OCI-M2 (cell line): ENCODE results near the gene CHID1.

ENCODE experiments used
- DNase-seq: peaks from one replicate; lab custom pipeline; 2025; ENCODE audit not compliant: unreplicated experiment; lab: John Stamatoyannopoulos, UW

The CHID1 gene

DNA sequence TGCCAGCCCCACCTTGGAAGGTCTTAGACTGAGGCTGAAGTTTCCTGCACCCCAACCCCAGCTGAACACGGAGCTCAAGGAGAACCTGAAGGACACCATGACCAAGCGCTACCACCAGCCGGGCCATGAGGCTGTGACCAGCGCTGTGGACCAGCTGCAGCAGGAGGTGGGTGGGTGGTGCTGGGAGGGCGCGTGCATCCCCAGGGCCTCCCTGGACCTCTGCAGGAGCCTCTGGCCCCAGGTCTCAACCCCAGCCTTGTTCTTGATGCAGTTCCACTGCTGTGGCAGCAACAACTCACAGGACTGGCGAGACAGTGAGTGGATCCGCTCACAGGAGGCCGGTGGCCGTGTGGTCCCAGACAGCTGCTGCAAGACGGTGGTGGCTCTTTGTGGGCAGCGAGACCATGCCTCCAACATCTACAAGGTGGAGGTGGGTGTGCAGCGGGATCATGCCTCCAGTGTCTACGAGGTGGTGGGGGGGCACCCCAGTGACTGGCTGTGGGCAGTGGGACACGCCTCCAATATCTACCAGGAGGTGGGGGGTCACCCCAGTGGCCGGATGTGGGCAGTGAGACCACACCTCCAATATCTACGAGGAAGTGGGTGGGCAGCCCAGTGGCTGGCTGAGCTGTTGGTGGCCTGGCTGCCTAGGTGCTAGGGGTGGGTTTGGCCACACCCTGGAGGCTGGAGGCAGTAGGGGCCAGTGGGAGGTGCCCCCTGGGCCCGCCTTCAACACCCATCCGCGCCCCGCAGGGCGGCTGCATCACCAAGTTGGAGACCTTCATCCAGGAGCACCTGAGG lies 73.2 kb downstream of the CHID1 start:
- no peak for DNase-seq

DNA sequence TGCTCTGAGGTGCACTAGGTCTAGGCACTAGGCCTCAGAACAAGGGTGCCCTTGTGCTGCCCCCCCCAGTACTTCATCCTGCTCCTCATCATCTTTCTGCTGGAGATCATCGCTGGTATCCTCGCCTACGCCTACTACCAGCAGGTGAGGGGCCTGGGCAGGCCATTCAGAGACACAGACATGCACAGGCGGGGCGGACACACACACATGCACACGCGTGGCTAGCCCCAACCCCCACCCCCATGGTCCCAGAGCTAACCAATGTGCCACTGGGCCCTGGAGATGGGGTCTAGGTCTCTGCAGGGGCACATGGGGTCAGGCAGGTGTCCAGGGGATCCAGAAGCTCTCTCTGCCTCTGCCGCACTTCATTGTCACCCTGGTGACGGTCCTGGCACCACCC lies 73.9 kb downstream of the CHID1 start:
- no peak for DNase-seq

DNA sequence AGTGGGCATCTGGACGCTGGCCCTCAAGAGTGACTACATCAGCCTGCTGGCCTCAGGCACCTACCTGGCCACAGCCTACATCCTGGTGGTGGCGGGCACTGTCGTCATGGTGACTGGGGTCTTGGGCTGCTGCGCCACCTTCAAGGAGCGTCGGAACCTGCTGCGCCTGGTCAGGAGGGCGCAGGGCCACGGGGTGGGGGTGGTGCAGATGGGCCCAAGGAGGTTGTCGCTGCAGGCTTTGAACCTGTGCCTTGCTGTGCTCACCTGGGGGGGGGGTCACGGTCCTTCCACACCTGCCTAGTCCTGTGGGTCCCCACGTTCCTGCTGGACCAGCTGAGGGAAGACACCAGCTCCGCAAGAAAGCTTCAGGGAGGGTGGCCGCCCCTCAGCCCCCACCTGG lies 74.3 kb downstream of the CHID1 start:
- DNase-seq = no peak

DNA sequence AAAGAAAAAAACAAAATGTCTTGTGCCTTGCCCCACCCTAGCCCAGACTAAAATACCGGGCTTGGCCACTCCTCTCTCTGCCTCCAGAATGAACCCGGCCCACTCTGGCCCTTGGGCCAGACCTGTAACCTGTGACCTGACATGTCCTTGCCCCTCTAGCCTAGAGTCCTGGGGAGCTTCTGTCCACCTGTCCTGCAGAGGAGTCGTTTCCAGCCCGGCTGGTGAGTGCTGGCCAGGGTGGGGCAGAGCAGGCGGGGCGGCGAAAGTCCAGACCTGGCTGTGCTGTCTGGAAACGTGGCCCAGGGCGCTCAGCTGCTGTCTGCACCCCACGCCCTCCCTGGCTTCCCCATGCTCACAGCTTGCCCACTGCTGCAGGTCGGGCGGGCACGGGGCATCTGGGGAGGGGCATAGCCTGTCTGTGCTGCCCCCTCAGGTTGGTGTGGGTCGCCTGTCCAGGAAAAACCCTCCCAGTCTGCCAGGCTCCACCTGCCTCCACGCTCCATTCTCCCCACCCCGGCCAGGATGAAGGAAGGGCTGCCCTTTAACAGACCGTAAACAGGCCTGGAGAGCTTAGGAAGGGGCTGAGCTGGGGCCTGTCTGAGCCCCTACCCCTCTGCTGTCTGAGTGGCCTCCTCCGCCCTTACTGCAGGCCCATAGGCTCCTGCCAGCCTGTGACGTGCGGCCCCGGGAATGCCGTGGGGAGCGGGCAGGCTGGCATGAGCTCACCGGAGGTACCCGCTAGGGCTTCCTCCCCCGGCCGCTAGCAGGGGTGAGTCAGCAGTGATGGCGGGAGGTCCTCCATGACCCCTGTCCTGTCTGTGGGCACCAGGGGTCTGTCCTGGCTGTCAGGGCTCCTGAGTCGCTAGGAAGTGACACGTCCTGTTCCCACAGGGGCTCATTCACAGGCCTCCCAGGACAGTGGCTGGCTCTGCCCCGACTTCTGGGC lies 76.0 kb downstream of the CHID1 start:
- no peak for DNase-seq

DNA sequence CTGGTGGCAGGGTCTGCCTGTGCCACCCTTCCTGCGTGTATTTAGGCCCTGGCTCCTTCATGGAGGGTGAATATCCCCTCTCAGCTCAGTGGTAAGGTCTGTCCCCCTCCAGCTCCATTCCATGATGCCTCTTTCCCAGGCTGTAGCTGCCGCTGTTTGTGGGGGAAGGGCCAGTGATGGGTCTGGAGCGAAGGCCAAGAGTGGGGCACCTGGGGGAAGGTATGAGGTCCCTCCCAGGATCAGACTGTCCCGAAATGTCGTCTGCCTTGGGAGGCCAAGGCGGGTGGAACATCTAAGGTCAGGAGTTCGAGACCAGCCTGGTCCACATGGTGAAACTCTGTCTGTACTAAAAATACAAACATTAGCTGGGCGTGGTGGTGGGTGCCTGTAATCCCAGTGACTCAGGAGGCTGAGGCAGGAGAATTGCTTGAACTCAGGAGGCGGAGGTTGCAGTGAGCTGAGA lies 76.7 kb downstream of the CHID1 start:
- DNase-seq = no peak

DNA sequence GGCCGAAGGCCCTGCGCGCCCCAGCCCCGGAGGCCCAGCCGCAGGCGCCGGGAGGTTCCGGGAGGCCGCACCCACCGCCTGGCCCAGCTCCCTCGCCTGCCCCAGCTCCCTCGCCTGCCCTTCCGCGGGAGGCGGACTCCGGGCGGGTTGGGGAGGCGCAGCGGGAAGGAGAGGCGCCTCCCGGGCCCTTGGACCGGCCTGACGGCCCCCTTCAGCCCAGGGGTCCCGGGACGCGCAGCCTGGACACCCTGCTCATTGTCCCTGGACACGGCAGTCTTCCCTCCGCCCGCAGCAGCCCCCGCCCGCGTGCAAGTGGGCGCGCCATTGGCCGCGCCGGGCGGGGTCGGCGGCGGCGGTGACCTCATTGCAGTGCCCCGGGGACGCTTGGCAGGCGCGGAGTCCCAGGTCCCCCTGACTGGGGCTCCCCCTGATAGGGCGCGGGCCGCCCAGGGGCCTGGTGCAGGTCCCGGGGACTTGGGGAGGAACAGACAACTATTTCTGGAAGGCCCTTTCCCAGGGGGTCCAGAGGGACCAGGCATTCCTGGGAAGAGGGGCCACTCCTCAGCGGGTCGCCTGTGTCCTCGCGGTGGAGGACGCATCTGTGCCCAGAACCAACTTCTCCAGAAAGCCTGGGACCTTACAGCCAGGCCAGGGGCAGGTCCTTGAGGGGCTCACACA lies 77.4 kb downstream of the CHID1 start:
- DNase-seq = no peak

DNA sequence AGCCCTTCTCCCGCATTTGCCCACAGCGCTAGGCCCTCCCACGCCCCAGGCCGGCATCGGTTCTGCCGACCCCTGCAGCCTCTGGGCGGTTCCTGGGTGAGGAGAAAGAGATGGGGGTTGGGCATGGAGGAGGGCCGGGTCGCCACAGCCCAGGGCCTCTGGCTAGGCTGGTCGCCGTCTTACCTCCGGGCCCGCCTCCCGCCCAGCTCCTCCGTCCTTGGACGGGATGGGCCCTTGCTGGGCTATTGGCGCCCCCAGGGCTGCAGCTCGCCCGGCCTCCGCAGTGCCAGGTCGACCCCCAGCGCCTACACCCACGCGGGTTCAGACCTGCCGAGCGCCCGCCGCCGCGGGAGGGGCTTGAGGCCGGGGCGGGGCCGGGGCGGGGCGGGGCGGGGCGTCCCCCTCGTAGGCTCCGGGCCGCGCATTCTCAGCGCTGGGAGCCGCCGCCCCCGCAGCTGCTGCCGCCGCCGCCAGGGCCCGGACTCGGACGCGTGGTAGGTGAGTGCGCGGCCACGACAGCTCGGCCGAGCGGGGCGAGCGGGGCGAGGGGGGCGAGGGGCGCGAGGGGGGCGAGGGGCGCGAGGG lies 78.0 kb downstream of the CHID1 start, which contains the start of gene CD151:
TSS of gene CD151 (plus strand) at position 424 of the 585 bp plus-strand sequence. CDS start 3,118 bp downstream, outside the sequence.
- no peak for DNase-seq

DNA sequence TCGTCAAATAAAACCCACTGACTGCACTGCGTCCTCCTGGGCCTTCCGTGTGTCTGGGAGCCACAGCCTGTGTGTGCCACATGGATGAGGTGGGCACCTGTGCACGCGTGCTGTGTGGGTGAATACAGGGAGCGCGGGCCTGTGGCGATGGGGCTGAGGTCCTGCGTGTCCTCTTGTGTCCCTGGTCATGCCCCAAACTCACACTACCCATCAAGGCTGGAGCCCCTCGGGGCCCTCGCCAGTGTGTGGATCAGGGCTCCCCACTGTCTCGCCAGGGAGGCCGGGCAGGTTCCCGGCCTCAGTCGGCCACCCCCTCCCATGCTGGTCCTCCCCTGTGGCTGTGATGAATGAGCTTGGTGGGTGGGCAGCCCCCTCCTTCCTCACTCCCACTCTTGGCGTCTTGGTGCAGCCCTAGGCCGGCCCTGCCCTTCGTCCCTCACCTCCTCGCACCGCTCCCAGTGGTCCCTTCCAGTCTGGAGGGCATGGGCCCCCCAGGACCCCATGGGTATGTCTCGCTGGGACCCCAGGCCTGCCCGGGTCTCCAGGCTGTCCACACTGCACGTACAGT lies 78.6 kb downstream of the CHID1 start:
- no peak for DNase-seq

DNA sequence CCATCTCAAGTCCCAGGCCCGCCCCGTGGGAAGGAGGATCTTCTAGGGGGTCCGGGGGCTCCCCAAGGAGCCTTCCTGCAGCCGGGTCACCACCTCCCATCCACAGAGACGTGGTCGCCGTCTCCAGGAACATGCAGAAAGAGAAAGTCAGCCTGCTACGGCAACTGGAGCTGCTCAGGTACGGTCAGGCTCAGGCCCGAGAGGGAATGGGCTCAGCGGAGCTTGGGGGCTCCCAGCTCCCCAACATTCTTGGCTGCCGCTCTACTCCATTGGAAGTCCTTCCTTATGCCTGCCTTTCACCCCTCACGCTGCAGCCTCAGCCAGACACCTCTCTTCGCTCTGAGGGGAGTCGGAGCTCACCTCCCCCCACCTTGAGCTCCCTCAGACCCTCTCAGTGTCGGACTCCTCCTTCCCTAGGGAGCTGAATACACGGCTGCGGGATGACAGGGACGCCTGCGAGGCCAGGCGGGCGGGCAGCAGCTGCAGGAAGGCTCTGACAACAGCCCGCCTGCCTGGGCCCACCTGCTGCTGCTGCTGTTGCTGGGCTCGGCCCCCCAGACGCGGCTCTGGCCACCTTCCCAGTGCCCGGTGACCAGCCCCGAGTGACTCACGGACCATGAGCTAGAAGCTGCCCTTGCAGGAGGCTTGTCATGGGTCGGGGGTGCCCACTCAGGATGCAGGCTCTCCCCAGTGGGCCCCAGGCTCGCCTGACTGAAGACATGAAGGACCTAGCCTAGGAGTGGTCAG lies 79.3 kb downstream of the CHID1 start:
- no peak for DNase-seq

DNA sequence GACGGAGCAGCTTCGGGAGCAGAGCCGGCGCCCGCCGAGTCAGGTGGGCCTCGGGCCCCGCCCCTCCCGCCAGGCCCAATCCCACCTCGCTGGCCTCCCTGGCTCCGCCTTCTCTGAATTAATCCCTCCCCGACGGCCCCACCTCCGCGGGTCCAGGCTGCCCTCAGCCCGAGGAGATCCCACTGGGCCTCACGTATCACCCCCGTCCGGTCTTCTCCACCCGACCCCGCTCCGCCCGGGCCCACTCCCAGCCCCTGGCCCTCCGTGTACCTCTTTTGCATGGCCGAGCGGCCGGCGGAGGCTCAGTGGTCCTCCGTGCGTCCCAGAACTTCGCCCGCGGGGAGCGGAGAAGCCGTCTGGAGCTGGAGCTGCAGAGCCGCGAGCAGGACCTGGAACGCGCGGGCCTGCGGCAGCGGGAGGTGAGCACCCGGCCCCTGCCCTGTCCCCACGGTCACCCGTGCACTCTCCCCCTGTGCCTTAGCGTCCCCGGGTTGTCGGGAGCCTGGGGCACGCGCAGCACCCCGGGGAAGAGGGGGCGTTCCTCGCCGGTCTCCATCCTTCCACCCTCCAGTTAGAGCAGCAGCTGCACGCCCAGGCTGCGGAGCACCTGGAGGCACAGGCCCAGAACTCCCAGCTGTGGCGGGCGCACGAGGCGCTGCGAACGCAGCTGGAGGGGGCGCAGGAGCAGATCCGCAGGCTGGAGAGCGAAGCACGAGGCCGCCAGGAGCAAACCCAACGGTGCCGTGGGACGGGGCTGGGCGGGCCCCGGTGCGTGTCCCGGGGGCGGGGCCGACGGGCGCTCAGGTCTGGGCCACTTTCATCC lies 80.1 kb downstream of the CHID1 start:
- DNase-seq = no peak

DNA sequence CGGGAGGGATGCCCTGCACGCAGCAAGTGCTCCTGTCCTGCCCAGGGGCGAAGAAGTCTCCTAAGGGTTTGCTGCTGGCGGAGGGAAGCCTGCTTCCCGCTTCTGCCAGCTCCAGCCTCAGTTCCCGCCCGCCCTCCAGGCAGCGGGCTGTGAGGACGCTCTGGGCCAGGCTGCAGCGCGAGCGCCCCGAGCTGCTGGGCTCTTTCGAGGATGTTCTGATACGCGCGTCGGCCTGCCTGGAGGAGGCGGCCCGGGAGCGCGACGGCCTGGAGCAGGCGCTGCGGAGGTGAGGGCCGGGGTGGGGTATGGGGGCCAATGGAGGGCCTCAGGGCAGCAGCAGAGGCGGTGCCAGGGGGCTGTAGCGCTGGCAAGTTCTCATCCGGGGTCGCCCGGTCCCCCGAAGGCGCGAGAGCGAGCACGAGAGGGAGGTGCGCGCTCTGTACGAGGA lies 80.7 kb downstream of the CHID1 start:
- DNase-seq = no peak

DNA sequence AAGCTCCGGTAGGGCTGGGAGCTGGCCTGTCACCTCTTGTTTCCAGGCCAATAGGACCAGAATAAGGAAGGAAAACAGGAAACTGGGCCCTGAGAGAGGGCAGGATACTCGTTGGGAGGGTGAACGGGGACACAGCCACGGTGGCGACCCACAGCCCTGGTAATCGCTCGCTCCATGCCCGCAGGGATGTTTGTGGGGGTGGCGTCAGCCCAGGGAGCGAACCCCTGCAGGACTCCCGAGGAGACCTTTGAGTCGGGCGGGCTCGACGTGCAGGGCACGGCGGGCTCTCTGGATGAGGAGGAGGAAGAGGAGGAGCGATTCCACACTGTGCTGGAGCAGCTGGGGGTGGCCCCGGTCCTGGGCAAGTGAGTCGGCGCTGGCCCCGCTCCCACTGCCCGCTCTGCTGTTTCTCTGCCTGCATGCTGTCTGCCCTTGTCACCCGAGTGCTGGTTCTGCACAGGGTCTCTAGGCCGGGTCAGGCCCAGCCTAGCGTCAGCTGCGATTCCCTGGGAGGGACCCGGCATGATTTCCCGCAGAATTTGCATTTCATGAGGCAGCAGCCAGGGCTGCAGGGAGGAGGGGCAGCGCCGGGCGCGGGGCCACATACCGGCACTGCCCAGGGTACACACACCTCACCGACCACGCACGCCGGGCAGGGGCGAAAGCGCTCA lies 81.3 kb downstream of the CHID1 start:
- DNase-seq = no peak

DNA sequence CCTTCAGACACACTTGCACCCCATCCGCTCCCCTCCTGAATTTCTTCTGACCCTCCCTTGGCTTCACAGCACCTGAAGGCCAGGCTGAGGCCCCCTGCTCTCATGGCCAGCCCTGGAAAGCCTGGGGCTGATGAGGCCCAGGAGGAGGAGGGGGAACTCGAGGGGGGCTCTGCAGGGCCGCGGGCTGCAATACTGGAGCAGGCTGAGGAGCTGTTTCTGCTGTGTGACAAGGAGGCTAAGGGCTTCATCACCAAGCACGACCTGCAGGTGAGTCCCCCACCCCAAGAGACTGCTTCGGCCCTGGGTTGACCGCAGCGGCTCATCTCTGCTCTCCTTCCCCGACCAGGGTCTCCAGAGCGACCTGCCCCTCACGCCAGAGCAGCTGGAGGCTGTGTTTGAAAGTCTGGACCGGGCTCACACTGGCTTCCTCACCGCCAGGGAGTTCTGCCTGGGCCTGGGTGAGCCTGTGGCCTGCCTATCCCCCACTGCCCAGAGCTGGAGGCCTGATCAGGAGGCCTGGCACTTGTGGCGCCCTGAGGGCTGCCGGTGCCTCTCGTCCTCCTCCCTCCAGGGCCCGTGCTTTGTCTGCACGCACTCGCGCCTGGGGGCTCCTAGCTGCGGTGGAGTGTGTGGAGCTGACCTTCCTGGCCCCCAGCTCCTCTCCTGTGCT lies 82.0 kb downstream of the CHID1 start:
- no peak for DNase-seq

DNA sequence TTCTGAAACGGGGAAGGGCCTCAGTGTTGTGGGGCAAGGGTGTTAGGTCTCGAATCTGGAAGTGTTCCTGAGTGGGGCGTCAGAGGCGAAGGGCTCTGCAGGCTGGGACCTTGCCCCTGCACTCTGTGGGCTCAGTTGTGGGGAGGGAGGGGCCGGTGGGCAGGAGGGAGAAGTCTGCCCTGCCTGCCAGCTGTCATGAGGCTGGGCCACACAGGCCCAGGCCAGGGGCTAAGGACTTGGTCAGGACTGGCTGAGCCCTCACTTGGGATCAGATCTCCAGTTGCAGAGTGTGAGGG lies 82.8 kb downstream of the CHID1 start, which contains the start of gene CRACR2B:
TSS of gene CRACR2B (plus strand) at position 23 of the 296 bp plus-strand sequence. CDS start 689 bp downstream, outside the sequence.
- no peak for DNase-seq

DNA sequence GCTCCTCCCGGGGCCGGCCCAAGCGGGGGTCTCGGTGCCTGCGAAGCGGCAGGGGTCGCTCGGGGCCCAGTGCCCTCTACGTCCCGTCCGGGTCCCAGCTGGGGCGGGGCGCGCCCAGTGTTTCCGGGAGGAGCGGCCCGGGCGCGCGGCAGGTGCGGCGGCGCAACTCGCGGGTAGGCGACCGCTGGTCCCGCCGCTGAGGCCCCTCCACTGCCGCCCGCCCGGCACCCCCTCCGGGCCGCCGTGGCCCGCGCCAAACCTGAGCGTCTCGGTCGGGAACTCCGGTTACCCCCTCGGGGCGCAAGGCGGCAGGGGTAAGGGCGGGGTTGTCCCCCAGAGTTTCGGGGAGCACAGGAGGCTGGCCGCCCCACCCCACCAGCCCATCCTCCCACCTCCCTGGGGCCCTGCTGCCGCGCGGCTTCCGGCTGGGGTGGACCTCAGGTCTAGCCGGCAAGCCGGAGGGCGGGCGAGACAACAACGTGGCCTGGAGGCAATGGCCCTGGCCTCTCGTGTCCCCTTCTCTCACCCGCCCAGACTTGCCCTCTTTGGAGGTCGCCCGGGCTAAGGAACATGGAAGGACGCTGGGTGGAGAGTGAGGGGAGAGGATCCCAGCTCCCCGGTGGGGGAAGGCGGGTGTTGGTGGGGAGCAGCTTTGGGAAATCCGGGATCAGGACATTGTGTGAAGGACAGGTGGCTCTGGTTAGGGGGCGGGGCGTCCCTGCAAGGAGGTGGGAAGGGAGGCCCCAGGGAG lies 83.3 kb downstream of the CHID1 start:
- DNase-seq = no peak

DNA sequence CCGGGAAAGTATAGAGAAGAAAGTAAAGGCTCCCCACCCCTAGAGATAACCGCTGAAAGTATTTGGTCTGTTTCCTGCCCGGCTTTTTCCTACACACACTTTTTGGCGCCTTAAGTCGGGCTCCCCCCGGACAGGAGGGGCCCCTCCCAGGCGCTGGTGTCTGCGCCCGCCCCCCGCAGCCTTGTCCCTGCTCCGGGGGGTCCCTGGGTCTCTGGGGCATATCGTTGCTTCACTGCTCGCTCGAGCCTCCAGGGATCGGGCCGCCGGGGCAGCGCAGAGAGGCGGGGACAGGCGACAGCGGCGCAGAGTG lies 83.8 kb downstream of the CHID1 start:
- no peak for DNase-seq

DNA sequence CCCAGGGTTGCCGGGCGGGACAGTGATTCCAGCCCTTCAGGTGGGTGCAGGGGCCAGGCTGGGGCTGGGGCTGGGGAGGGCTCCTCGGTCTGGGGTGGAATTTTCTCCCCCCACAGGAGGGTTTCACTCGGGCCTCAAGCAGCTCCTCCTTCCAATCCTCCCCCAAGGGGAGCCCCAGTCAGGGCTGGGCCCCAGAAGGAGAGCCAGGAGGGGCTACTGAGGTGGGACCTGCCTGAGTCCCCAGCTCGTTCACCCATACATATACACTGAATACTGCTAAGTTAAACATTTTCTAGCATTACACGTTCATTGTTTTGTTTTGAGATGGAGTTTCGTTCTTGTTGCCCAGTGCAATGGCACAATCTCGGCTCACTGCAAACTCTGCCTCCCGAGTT lies 84.4 kb downstream of the CHID1 start:
- no peak for DNase-seq
